ENCODE results near the gene TMEM245. TPM values are rescaled to one million over a fixed set of nuclear protein-coding genes. Genes with fewer than 3 reads are reported as not detected.

TMEM245 gene
- total and polyA plus RNA-seq, 2 donors (not counting 3 experiments of a cell fraction or from before 2014, with no cell fraction given): 44.2 to 48.0 TPM

DNA sequence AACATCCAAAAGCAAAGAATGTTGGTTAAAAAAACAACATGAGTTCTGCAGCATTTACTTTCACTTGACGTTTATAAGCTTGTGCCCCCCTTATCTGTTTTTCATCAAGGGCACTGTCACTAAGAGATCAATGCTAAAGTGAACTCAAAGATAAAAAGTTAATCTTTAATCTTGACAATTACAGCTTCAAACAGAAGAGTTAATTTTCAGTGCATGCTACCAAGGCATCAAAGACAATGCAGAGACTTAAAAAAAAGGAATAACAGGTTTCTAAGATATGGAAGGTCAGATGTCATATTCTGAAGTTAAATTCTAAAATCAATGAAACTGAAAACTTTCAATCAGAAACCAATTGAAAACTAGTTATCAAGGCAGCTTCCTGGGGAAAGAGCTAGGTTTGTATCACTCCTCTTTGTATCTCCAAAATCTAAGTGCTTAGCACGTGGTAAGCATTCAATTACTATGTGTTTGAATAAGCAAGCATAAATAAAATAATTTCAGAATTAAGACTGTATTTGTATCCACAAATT lies 37.6 kb downstream of the TMEM245 start:
- no TSS peak for BruUV-seq (replicated peaks)
- no peaks in the 10 kb centered on the region for H3K27me3 ChIP-seq (ENCODE audit: control insufficient read depth in 2 of 2, insufficient read depth in 2 of 2, low read length in 2 of 2)
- ChIA-PET POLR2A (no interaction called here), CTCF (interaction anchor here (1.1 to 1.5 kb wide), 4 partner anchors 10 to 128 kb away, joined by 3 to 6 read pairs (median 4); no protein-coding TSS in a partner anchor)
- no peak overlapping the region for H3K4me2 ChIP-seq (ENCODE audit: insufficient read depth, low read length)
- H3K4me3 ChIP-seq (replicated peaks in 1 of 3; ENCODE audit: insufficient read depth in 1 of 3, low read depth in 1 of 3, low read length in 3 of 3): no peak overlapping the region
- no peak for DNase-seq (ENCODE audit: low read depth, low spot score)
- TF ChIP-seq EZH2 (IDR thresholded peaks at IDR 0.05; ENCODE audit: borderline replicate concordance, low read depth, low read length, severe bottlenecking) (no peak), FOS (IDR thresholded peaks at IDR 0.05; ENCODE audit: borderline replicate concordance, insufficient read depth, low read length) (no peak), GATA2 (IDR thresholded peaks at IDR 0.05; ENCODE audit: insufficient read depth, insufficient read length, low read depth, low read length) (no peak), JUN (IDR thresholded peaks at IDR 0.05; ENCODE audit: borderline replicate concordance, insufficient read depth, insufficient read length, low read depth) (no peak)
- TF ChIP-seq, protein P1, sequence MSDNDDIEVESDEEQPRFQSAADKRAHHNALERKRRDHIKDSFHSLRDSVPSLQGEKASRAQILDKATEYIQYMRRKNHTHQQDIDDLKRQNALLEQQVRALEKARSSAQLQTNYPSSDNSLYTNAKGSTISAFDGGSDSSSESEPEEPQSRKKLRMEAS (IDR thresholded peaks at IDR 0.05; ENCODE audit: insufficient read depth, insufficient read length): no peak
- no peak for FAIRE-seq
- H3K36me3 ChIP-seq (ENCODE audit: control insufficient read depth in 2 of 2, extremely low read depth in 1 of 2, insufficient read depth in 2 of 2, low read length in 2 of 2): peaks cover 0 to 9% of the 10 kb centered on the region in 2 experiments
- H3K27ac ChIP-seq (ENCODE audit: insufficient read depth, low read depth, low read length): no peak overlapping the region
- H3K4me1 ChIP-seq (ENCODE audit: control insufficient read depth, extremely low read depth, insufficient read depth, low read length): no peaks in the 10 kb centered on the region
- dilution Hi-C loops (cut with MboI; ENCODE audit: extremely low pct_ligation_motif_present, low sequenced_read_pairs) (no loop called here), intact Hi-C loops (cut with micrococcal nuclease) (no loop called here)
- H3K9me1 ChIP-seq (replicated peaks; ENCODE audit: control insufficient read depth, extremely low read depth, insufficient read depth, low read length): no peaks in the 10 kb centered on the region
- H2AFZ ChIP-seq (ENCODE audit: low read depth, low read length): no peak overlapping the region
- H3K79me2 ChIP-seq (ENCODE audit: control insufficient read depth, insufficient read depth, low read length): no peaks in the 10 kb centered on the region
- H4K20me1 ChIP-seq (replicated peaks; ENCODE audit: control insufficient read depth, extremely low read depth, insufficient read depth, low read length): no peaks in the 10 kb centered on the region
- no peaks in the 10 kb centered on the region for H3K9me3 ChIP-seq (replicated peaks; ENCODE audit: control insufficient read depth, insufficient read depth, low read length)
- H3K9ac ChIP-seq (replicated peaks; ENCODE audit: extremely low read depth, insufficient read depth, low read length): no peak overlapping the region

DNA sequence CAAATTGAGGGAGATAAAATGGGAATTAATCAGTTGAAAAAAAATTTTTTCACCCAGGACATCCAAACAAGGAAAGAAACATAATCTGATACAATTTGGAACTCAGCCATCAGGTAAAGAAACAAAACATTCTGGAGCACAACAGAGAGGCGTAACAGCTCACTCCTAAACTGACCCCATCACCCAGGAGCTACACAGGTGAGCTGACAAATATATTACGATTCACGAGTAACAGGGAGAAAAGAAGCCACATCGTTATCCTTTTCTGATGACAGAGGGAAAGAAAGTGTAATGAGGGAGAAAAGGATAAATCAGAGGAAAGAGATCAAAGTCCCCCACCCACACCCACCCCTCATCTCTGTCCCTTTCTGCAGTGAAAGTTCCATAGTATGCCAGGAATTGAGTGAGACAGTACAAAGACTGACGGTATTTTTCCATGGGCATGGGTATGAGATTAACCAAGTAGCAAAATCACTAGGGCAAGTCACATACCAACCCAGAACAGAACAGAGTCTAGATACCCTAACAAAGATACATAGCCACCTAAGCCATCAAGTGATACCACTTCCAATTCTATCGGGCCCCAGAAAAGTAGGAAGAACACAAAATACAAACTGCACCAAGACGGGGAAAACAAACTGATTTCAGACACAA lies 45.4 kb downstream of the TMEM245 start:
- no peaks in the 10 kb centered on the region for H3K27me3 ChIP-seq (ENCODE audit: control insufficient read depth in 2 of 2, insufficient read depth in 2 of 2, low read length in 2 of 2)
- no TSS peak for BruUV-seq (replicated peaks)
- intact Hi-C loops (cut with micrococcal nuclease): no loop called here
- dilution Hi-C loops (cut with MboI; ENCODE audit: extremely low pct_ligation_motif_present, low sequenced_read_pairs): no loop called here
- no peak overlapping the region for H3K9ac ChIP-seq (replicated peaks; ENCODE audit: extremely low read depth, insufficient read depth, low read length)
- no peaks in the 10 kb centered on the region for H3K9me3 ChIP-seq (replicated peaks; ENCODE audit: control insufficient read depth, insufficient read depth, low read length)
- H3K9me1 ChIP-seq (replicated peaks; ENCODE audit: control insufficient read depth, extremely low read depth, insufficient read depth, low read length): peaks cover 2% of the 10 kb centered on the region
- H4K20me1 ChIP-seq (replicated peaks; ENCODE audit: control insufficient read depth, extremely low read depth, insufficient read depth, low read length): no peaks in the 10 kb centered on the region
- H3K4me2 ChIP-seq (ENCODE audit: insufficient read depth, low read length): no peak overlapping the region
- H2AFZ ChIP-seq (ENCODE audit: low read depth, low read length): no peak overlapping the region
- FAIRE-seq (no peak), DNase-seq (ENCODE audit: low read depth, low spot score) (no peak)
- POLR2A ChIA-PET: no interaction called here
- TF ChIP-seq, protein P1 (IDR thresholded peaks at IDR 0.05; ENCODE audit: insufficient read depth, insufficient read length): no peak
- TF ChIP-seq POLR2AphosphoS5 (IDR thresholded peaks at IDR 0.05; ENCODE audit: insufficient read depth, low read depth, low read length): no peak
- TF ChIP-seq, protein P2, sequence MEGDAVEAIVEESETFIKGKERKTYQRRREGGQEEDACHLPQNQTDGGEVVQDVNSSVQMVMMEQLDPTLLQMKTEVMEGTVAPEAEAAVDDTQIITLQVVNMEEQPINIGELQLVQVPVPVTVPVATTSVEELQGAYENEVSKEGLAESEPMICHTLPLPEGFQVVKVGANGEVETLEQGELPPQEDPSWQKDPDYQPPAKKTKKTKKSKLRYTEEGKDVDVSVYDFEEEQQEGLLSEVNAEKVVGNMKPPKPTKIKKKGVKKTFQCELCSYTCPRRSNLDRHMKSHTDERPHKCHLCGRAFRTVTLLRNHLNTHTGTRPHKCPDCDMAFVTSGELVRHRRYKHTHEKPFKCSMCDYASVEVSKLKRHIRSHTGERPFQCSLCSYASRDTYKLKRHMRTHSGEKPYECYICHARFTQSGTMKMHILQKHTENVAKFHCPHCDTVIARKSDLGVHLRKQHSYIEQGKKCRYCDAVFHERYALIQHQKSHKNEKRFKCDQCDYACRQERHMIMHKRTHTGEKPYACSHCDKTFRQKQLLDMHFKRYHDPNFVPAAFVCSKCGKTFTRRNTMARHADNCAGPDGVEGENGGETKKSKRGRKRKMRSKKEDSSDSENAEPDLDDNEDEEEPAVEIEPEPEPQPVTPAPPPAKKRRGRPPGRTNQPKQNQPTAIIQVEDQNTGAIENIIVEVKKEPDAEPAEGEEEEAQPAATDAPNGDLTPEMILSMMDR (IDR thresholded peaks at IDR 0.05; ENCODE audit: extremely low read depth in 1 of 2, insufficient read depth in 1 of 2, low read depth in 1 of 2, low read length in 2 of 2): no peak
- peaks cover 5 to 15% of the 10 kb centered on the region in 2 experiments for H3K36me3 ChIP-seq (ENCODE audit: control insufficient read depth in 2 of 2, extremely low read depth in 1 of 2, insufficient read depth in 2 of 2, low read length in 2 of 2)
- CTCF ChIA-PET: interaction anchor here (1.4 kb wide), 1 partner anchor 11 kb away, joined by 4 read pairs; no protein-coding TSS in a partner anchor
- H3K4me3 ChIP-seq (replicated peaks in 1 of 3; ENCODE audit: insufficient read depth in 1 of 3, low read depth in 1 of 3, low read length in 3 of 3): no peak overlapping the region
- H3K4me1 ChIP-seq (ENCODE audit: control insufficient read depth, extremely low read depth, insufficient read depth, low read length): no peaks in the 10 kb centered on the region
- H3K79me2 ChIP-seq (ENCODE audit: control insufficient read depth, insufficient read depth, low read length): no peaks in the 10 kb centered on the region
- H3K27ac ChIP-seq (ENCODE audit: insufficient read depth, low read depth, low read length): no peak overlapping the region
